GM19452 (cell line): ENCODE results near the gene DHRS9.
"Not testable (repeated sequence)": the region's sequence is repeated elsewhere in the genome, so short reads cannot be mapped to it uniquely, and the experiment has no call there.

Experiments used
- ATAC-seq: cut with Tn5 transposase; IDR thresholded peaks from one replicate; pipeline ENCODE4 v1.9.1; 2021; ENCODE audit not compliant: unreplicated experiment

Gene DHRS9

DNA sequence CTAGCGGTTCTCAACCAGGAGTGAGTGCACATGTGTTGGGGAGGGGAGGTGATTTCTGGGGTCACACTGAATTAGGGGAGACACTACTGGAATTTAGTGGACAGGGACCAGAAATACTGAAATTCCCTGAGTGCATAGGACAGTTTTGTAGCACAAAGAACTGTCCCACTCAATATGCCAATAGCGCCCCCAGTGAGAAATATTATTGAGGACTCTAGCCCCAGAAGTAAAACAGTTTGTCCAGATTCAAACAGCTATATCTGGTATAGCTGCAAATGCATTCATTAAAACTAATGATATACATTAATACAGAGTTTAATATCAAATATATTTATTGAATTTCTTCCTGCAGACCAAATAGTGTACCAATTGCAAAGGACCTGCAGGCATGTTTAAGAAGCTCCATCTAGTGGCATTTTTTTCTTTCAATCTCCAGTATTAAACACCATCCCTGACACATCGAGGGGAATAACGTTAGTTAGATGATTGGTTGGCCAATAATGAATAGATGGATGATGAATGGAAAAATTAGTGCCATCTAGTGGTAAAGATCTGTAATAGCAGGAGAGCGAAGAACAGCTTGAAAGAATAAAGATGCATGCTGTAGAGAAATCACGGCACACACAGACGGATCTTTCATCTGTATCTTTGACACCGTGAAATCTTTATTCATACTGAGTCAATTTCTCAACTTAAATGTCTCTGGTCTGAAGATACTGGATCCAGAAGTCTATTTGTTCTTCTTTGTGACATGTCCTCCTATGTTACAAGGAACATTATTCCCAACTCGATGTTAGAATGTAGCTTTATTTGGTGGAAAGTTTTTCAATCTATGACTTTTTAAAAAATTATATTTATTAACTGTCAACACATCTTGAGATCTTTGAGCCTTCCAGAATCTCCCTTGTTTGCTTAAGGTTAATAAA lies 62.5 kb downstream of the DHRS9 start:
- peak; percentile 71 for ATAC-seq

DNA sequence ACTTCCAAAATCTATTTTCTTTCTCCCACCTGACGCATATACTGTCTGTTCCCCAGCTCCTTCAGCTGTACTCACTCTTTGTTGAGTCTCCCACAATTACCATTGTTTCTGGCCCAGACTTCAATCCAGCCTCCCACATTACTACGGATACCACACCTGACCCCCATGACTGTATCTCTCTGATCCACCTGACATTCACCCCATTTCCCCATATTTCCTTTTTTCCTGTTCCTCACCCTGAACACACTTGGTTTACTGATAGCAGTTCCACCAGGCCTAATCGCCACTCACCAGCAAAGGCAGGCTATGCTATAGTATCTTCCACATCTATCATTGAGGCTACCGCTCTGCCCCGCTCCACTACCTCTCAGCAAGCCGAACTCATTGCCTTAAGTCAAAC lies 64.9 kb downstream of the DHRS9 start:
- not testable (repeated sequence) for ATAC-seq

DNA sequence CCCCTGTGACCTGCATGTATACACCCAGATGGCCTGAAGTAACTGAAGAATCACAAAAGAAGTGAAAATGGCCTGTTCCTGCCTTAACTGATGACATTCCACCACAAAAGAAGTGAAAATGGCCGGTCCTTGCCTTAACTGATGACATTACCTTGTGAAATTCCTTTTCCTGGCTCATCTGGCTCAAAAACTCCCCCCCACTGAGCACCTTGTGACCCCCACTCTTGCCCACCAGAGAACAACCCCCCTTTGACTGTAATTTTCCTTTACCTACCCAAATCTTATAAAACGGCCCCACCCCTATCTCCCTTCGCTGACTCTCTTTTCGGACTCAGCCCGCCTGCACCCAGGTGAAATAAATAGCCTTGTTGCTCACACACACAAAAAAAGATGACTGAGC lies 67.1 kb downstream of the DHRS9 start:
- not testable (repeated sequence) for ATAC-seq

DNA sequence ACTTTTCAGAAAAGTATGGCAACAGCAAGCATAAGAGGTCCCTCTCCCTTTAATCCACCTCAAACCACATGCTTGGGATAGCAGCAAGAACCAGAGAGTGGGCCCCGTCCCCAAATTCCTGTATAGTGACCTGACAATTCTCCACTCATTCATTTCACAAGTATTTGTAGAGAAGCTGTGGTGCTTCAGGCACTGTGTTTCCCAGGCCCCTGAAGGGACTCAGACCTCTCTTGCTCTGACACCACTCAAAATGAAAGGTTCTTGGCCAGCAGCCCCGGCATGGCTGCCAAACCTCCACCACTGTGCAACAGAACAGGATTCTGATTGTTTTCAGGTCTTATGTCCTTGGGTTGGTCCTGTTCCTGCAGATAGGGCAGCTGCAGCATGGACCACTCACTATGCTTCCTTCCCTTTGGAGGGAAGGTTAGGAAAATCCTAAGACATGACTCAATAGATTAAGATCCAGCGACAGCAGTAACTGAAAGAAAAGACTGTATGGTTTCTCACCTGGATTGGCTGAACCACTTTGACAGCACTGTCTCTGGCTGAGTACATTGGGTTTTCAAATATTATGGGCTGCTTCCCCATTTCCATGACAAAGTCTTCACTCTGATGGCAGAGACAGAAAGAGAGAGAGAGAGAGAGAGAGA lies 67.6 kb downstream of the DHRS9 start:
- no peak for ATAC-seq

DNA sequence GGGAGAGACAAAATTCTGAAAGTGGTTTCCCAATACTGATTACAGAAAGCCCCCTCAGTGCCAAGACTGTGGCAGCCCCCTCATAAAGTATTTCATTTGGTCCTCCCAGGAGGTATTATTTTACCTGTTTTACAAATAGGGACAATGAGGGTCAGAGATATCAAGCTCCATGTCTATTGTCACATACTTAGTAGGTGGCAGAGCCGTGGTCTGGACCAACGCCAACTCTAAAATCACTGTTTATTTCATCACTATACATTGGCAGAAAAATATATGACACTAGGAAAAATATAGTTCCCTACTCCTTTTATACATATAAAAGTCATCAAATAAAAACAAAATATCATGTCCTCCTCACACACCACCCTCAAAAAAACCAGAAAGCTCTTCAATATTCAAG lies 68.6 kb downstream of the DHRS9 start:
- no peak for ATAC-seq

DNA sequence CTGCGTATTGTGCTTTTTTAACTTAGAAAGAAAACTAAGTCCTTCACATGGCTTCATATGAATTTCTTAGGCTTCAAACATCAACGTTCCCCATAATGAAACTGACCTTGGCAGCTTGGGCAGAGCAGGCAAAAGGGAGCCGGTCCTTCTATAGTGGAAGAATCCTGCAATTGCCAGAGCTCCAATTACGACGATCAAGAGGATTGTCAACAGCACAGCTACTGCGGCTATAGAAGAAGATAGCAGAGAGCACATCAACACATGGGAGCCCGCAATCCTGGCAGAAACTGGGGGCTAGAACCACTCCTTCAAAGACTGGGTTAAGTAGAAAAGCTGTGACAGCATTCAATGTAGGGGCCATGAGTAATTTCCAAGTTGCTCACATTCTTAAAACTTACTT lies 69.8 kb downstream of the DHRS9 start:
- no peak for ATAC-seq

DNA sequence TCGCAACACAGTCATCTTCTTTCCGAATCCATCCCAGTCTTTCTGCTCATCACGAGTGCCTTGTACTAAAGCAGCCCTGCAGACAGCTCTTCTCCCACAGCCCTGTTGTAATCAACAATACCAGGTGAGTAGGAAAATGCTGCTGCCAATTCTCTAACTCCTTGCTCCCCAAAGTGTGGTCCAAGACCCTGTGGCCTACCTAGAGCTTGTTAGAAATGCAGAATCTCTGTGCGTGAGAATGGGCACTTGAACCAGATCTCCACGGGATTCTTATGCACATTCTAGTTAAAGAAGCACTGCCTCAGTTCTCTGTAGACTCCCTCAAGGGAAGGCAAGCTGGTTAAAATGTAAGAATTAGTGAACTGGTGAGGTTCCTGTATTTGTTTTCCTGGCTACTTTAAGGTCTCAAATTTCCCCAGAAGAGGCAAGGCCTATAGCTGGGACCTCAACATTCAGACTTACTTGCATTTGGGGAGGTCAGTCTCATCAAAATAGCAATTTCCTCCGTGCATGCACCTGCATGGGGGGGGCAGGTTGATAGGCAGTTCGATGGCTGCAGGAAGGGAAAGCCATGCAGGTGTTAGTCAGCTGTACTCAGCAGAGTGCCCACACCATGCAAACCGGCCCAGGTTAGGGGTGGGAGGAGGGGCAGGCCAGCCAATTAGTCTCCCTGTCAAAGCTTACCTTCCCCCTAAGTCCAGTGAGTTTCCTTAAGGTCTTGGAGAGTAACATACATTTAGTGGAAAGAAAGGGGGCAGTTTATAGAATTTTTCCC lies 70.8 kb downstream of the DHRS9 start:
- no peak for ATAC-seq

DNA sequence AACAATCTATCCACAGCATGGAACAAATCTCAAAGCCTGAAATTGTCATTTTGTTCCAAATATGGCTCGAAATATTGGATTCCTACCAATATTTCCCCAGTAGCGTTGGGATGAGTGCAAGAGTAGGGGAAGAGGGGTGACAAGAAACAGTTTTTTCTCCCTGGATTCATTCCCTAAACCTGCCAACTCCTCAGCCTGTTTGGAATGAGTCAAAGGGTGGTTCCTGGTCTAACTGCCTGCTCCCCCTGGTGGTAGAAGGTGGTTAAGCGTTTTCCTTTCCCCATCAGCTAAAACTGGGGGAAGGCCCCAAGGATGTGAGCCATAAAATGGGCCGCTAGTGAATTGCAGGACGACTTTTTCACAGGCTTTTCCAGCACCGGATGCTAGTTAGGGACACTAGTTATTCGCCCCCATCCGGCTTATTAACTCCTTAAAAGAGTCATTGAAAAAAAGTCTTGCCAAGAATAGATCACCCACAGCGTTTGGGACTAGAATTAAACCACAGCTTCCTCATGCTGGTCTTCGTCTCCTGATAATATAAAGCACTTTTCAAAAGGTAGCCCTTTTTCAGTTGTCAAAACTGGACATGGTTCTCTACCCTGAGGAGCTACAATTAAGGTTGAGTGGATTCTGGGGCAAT lies 72.5 kb downstream of the DHRS9 start:
- ATAC-seq = peak; percentile 63

DNA sequence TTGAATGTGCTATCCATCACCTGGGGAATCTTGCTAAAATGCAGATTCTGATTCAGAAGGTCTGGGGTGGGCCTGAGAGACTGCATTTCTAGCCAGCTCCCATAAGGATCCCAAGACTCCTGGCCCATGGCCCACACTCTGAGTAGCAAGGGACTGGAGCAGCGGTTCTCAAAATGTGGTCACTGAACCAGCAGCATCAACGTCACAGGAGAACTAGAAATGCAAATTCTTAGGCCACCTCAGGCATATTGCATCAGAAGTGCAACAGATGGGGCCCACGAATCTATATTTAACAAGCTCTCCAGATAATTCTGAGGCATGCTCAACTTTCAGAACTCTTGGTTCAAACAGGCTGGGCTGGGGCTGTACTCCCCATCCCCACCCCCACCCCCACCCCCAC lies 74.6 kb downstream of the DHRS9 start:
- no peak for ATAC-seq
